ENCODE data around the gene MYOG.

Gene MYOG

DNA sequence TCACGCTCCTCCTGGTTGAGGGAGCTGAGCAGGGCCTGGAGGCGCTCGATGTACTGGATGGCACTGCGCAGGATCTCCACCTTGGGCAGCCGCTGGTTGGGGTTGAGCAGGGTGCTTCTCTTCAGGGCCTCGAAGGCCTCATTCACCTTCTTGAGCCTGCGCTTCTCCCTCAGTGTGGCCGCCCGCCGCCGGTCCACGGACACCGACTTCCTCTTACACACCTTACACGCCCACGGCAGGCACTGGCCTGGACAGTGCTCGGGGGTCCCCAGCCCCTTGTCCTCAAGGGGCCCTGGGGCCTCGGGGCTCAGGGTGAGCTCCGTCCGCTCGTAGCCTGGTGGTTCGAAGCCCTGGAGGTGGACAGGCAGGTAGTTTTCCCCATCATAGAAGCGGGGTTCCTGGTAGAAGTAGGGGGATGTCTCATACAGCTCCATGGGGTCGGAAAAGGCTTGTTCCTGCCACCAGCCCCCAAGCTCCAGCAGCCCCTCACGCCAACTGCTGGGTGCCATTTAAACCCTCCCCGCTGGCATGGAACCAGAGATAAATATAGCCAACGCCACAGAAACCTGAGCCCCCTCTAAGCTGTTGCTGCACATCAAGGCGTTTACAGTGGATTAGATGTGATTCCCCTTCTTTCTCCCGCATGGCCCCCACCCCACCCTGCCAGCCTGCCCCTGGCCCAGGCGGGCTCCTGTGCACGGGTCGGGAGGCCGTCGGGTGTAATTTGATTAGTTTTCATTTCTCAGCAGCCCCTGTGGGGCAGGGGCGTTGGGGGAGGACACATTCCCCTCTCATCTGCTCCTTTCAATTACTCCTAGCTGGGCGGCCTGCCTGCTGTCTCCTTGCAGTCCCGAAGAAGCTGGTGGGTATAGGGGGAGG is at the start of gene MYOG:
Gene MYOG (minus strand): TSS at position 485 of the 879 bp plus-strand sequence. CDS start 51 bp downstream, at position 434.
- DNase-seq (ENCODE audit: low read depth in 2 of 2), result no peak

DNA sequence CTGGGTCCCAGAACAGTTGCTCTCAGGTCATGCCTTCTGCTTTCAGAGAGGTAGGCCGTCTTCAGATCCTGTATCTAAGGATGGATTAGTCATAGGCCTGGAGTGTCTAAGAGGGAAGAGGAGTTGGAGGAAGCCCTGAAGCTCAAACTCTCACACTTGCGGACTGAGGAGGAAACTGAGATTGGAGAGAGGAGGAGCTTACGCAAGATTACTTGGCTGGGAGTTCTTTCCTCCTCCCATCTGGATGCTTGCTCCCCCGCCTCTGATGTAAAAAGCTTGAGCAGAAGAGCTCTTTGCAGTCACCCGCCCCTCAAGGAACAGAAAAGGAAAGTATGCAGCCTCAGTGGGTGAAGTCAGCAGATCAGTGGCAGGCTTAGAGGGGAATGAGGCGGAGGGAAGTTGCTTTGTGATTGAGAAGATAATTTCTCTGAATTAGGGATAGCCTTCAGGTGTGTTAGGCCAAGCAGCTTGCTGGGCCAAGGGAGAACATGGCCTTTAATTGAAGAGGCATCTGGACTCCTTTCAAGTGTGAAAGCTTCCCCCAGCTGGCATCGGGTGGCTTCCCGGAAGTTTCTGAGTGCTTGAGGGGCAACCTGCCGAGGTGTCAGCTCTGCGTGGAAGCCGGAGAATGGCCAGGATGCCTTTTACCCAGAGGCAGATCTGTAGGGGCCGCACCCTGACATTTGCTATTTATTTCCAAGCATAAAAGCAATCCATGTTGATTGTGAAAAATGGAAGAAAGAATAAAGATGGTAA is 48.3 kb upstream of the MYOG start:
- no peak for DNase-seq (ENCODE audit: low read depth in 2 of 2)

DNA sequence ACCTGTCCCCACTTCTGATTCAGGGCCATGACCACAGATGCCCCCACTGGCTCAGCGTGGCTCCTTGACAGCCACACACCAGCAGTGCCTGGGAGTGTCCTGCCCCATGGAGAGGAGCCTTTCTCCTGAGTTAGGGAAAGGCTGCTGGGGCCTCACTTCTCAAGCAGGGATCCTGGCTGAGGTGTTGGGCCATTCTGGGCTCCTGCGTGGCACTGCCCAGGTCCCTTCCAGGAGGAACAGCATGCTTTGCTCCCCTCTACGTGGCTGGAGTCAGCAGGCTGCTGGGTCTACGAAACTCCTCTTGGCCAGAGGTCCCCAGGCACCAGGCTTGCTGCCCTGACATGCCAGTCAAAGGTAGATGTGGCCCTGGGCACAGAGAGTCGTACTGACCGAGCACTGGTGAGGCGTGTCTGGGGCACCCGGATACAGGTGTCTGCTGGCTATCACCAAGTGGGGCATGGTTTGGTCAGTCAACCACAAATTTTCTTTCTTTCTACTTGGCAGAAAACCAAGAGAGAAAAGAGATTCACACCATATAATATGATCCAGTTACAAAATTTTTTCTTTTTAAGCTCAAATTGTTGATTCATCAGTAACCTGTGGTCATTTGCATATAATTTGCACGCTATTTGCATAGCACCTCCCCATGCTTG is 45.9 kb upstream of the MYOG start:
- DNase-seq (ENCODE audit: low read depth in 2 of 2), result no peak

DNA sequence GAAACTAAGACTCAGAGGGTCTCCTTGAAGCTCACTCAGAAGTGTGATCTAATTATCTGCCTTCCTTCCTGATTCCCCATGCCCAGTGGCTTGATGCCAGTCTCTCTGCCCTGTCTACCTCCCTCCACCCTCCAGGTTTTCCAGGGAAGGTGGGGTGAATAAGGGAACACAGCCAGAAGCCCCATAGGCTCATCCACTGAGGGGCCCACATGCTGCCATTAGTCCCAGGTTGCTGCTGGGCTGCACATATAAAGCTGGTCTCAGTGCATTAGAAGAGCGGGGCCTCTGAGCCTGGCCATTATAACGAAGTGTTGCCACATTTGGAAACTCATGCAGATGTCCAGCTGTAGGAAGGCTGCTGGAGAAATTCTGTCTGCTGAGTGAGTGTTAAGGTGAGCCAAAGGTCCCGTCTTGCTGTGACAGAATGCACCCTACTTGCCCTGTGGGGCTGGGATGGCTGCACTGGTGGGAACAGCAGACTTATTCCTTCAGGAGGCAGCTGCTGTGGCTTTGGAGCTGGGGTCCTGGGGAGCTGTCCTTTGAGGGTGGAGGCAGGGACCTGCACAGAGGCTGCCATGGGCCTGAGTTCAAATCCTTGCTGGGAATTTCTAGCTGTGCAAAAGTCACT is 44.7 kb upstream of the MYOG start:
- no peak for DNase-seq (ENCODE audit: low read depth in 2 of 2)

DNA sequence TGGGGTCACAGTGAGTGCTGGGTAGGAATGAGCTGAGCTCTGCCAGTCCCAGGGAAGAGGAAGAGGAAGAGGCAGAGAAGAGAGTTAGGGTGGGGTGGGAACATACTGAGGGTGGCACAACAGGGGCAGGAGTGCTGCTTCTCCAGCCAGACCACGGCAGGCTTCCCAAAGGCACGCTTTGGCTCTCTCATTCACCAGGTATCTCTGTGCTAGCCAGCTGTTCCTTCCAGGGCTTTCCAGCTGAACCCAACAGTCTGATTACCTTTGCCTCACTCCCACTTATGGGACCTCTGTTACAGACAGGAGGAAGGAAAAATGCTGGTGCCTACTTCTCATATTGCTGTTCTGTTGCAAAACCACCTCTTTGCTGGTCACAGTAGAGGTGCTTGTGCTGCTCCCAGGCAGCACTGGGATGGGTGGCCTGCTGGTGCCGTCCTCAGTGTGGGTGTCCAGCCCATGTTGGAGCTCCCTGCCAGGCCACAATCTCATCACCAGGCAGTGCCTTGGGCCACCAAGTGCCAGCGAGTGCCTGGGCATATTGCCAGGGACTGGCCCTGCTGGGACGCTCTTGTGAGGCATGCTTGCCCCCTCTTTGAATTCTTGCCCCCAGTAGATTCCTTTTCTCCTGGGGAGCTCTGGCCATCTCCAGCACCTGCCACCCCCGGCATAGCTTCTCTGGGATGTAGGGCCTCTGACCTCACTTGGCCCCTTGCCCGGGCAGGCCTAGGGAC is 43.9 kb upstream of the MYOG start:
- DNase-seq (ENCODE audit: low read depth in 2 of 2), result no peak

DNA sequence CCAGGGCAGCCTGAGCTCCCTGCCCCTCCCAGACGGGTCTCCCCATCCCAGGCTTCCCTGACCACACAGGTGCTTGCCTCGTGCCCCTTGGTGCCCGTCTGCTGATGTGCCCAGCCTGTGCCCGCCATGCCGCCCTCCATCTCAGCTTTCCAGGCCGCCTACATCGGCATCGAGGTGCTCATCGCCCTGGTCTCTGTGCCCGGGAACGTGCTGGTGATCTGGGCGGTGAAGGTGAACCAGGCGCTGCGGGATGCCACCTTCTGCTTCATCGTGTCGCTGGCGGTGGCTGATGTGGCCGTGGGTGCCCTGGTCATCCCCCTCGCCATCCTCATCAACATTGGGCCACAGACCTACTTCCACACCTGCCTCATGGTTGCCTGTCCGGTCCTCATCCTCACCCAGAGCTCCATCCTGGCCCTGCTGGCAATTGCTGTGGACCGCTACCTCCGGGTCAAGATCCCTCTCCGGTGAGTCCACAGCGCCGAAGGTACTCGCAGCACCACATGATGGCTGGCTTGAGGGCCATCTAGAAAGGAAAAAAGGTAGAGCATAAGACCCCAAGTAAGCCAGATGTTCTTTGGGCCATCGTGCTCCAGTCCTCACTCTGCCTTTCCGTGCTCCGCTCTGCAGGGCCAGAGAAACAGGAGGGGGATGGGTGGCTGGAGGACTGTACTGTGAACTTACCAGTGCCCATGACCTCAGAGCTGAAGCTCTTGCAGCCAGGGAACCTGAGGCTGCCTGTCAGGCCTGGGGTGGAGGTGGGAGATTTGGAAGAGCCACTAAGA is 43.1 kb upstream of the MYOG start:
- no peak for DNase-seq (ENCODE audit: low read depth in 2 of 2)

DNA sequence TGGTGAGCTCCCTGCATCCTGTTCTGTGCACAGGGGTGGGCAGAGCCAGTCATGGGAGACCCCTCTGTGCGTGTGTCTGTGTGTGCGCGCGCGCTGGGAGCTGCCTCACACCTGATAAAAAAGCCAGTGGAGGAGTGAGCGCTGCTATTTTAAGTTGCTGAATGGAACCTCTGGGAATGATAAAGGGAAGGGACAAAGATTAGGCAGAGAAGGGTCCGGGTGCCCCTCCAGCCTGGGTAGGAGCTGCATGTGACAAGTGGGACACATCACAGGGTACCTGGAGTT is 42.6 kb upstream of the MYOG start:
- no peak for DNase-seq (ENCODE audit: low read depth in 2 of 2)

DNA sequence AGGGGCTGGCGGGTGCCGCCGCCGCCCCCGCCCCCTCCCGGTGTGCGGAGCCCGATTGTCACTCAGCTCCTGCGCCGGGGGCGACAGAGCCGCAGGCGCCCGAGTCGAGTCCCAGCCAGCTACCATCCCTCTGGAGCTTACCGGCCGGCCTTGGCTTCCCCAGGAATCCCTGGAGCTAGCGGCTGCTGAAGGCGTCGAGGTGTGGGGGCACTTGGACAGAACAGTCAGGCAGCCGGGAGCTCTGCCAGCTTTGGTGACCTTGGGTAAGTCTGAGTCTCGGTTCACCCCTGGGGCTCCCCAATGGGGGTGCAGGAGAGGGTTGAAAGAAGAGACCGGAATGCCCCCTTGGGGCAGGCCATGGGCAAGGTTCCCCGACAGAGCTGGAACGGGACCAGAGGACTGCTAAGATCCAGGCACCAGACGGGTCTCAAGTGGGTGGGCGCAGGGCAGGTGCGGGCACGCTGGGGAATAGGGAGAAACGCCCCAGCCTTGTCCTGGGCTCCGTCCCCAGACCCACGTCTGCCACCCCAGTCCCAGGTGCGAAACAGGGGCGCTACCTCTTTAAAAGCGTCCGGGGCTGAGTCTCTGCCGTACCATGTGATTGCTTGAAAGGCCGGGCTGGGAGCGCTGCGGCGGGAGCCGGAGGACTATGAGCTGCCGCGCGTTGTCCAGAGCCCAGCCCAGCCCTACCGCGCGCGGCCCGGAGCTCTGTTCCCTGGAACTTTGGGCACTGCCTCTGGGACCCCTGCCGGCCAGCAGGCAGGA is 42.0 kb upstream of the MYOG start, which contains the start of gene ADORA1:
Gene ADORA1 (plus strand): TSS at position 61 of the 765 bp plus-strand sequence. CDS start 1,116 bp downstream, outside the sequence.
- no peak for DNase-seq (ENCODE audit: low read depth in 2 of 2)

DNA sequence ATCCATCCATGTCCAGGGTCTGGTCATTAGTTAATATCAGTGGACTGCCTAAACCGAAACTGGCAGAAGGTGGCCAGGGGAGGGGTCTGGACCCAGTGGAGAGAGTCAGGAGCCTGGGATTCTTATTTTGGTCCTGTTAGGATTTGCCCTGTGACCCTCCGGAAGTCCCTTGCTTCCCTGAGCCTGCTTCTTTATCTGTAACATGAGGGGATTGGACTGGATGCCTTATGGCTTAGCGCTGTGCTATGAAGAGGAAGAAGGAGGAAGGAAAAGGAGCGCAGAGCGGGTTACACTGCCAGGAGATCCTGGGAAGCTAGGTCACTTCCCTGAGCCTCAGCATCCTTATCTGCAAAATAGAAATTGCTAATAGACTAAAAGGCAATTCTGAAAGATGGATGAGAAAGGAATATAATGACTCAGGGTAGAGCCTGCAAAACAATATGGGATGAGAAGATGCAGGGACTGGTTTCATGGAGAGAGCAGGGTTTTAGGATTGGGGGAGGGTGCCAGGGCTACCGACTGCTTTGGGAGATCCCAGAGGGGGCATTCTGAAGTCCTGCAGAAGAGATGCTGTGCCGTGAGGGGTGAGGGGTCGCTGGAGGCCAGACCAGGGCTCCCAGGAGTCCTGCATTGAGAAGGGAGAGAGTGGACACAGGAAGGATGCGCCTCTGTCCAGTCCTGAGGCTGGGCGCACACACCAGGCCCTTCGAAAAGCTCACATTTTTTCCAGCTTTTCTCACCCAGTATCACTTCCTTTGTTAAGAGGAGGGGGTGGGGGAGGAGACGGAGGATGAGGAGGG is 41.3 kb upstream of the MYOG start:
- no peak for DNase-seq (ENCODE audit: low read depth in 2 of 2)

DNA sequence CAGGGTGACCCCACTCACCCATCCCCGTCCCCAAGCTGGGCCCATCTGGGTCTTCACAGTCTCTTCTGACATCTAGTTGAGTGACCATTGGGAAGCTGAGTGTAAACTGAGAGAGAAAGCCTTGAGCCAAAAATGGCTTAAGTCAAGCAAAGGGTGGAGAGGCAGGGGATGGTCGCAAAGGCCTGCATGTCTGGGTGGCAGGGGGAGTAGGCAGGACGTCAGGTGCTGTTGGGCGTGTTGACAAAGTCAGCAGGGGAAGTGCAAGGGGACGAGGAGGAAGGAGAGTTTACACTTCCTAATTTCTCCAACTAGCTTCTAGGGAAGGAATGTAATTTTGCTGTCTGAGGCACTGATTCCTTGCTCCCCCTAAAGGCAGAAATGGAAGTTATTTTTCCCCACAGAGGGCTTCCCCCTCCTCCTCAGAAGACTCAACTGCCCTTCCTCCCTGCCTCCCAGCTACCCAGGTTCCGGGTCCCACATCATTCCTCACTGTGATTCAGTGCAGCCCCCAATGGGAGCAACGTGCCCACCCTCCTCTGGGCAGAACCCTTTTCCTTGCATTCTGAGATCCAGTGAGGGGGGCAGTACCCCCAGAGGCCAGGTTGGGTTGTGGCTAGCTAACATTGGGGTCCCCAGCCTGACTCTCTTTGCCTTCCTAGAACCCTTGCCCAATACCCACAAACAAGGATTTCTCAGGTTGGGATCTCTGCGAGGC is 40.5 kb upstream of the MYOG start:
- no peak for DNase-seq (ENCODE audit: low read depth in 2 of 2)

DNA sequence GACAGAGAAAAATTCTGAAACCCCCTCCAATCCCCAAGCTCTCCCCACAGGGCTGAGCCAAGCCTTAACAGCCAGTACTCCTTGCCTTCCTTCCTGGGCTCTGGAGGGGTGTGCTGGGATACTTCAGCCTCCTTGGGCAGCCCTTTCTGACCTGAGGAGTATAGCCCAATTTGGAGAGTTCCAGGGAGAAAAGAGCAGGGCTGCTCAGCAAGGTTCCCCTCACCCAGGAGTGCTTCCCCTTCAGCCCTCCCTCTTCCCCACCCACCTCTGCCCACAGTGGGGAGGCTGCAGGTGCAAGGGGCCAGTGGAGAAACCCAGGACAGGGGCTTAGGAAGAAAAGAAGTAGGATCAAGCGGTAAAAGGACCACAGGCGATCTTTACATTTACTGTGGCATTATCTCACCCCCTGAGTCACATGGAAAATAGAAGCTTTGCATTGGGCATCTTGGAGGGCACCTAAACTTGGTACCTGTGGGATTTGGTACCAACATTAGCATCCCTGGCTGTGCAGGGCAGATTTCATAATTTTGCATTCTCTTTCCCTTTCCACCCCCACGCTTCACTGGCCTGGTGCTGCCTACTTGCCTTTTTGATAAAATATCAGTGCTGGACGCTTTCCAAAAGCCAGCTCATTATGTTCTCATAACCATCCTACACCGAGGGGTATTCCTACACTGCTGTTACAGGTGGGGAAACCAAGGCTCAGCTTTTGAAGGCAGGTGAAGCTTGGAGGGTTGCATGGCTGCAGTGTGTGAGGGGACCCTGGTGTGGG is 38.9 kb upstream of the MYOG start:
- DNase-seq (ENCODE audit: low read depth in 2 of 2), result no peak

DNA sequence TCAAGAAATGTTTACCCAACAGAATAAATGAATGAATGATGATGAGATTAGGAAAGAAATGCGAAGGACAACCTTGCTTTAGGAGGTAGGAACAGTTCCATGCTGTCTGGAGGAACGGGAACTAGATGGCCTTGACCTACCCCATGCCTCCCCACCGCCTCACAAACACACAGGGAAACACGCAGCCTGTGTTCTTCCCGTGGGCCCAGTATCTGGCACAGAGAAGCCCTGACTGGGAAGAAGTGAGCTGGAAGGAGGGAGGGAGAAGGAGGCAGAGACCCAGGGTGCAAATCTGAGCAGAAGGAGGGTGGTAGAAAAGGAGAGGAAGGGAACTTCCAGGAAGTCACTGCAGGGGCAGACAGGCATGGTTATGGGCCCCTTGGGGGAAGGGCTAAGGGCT is 38.2 kb upstream of the MYOG start:
- DNase-seq (ENCODE audit: low read depth in 2 of 2), result no peak

DNA sequence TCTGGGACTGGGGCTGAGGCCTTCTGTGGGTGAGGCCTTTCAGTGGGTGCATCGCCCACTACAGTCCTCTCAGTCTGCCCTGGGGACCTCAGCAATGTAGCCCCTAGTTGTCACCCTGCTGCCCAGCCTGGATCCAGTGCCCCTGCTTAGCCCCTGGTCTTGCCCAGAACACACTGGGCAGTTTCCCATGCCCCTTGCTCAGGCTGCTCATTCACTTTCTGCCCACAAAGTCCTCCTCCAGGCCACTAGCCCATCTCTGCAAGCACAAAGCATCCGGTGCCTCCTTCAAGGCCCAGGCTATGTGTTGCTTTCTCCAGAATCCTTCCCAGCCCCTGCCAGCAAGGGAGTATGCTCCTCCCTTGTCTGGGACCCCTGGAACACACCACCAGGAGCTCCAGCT is 36.3 kb upstream of the MYOG start:
- no peak for DNase-seq (ENCODE audit: low read depth in 2 of 2)

DNA sequence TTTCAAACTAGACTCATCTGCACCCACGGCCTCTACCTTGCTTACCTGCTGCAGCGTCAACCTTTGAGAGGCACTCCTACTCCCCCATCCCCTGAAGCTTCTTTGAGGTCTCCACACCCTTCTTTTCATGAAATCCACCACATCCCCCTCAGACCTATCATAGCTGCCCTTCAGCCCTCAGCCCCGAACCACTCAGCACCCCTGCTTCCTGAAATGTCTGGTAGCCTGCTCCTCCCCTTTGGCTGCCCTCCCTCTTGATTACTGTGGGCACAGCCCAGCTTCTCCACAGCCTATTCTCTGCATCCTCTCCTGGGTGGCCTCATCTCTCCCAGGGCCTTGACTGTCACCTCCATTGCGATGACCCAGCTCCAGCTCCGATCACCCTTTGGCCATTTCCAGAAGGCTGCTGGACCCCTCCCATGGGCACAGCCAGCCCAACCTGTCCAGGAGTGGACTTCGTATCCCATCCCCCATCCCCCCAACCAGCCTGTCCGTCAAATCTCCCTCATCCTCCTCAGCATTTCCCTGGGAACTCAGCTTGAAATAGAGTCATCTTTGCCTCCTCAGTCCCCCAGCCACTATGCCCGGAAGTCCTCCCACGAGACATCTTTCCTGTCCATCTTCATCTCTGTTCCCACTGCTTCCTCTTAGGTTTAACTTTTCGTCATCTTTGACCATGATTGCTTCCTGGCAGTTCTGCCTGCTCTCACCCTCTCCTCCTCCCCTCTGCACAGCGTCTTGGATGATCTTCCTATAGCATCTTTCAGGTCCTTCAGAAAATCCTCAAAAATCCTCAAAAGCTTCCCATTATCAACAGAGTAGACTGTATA is 35.6 kb upstream of the MYOG start:
- no peak for DNase-seq (ENCODE audit: low read depth in 2 of 2)

DNA sequence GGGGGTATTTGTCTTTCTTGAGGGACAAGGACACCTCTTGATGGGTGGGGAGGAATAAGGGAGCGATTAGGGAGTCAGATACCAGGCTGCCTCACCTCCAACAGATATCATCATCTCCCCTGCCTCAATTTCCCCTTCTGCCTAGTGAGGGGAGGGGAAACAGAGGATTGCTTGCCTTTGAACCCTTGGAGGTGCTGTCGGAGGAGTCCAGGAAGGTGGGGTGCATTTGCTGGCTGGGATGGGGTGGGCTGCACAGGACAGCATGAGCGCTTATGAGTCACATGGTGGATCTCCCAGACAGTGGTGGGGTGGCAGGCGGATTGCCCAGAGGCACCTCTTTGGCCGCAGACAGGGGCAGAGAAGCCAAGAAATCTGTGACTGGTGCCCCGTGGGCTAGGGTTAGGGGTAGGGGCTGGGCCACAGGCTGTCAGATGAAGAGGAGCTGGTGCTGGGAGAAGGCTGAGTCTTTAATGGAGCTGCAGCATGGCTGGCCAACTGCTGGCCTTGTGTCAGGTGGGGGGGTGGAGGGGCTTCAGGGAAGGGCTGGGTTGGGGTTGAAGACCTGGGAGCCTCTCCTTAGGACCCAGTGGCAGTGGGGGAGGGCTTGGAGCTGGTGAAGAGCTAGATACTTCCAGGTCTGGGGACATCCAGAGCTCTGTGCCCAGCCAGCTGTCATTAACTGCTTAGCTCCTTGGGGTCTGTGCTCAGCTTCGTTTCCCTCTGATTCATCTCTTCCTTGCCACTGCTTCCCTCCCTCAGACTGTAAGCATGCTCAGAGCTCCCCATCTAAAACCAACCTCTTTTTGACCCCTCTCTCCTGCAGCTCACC is 34.7 kb upstream of the MYOG start:
- DNase-seq (ENCODE audit: low read depth in 2 of 2), result no peak
